ENCODE measurements around the gene SYNGR4. TPM values are rescaled to one million over a fixed set of nuclear protein-coding genes. Genes with fewer than 3 reads are reported as not detected.
A peak's percentile ranks its signal among the peaks of the same experiment; 100 is the strongest.

The SYNGR4 gene
- total RNA-seq, 1 donor from 2014 or later, result not detected

DNA sequence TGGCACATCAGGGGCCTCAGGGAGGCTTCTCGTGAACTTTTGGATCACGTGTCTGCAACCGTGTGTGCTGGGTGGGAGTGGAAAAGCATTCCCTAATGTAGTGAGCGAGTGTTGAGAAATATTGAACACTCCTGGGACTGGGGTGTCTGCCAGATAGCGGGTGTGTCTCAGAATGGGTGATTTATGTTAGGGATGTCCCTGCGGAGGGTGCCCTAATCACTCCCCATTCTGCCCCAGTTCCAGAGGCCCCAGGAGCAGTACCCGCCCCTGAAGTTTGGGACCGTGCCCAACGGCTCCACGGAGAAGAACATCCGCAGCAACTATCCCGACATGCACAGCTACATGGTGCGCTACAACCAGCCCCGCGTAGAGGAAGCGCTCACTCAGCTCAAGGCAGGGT is 57.4 kb downstream of the SYNGR4 start:
- Mint-ChIP-seq H3K4me3 (ENCODE audit: unreplicated experiment) (no peak overlapping the region), H3K27me3 (ENCODE audit: unreplicated experiment) (no peaks in the 10 kb centered on the region), H3K27ac (ENCODE audit: unreplicated experiment) (no peak overlapping the region), H3K9me3 (ENCODE audit: unreplicated experiment) (no peaks in the 10 kb centered on the region), H3K36me3 (ENCODE audit: unreplicated experiment) (peaks cover 3% of the 10 kb centered on the region), H3K4me1 (ENCODE audit: unreplicated experiment) (peaks cover 23% of the 10 kb centered on the region)
- TF ChIP-seq, protein P1, sequence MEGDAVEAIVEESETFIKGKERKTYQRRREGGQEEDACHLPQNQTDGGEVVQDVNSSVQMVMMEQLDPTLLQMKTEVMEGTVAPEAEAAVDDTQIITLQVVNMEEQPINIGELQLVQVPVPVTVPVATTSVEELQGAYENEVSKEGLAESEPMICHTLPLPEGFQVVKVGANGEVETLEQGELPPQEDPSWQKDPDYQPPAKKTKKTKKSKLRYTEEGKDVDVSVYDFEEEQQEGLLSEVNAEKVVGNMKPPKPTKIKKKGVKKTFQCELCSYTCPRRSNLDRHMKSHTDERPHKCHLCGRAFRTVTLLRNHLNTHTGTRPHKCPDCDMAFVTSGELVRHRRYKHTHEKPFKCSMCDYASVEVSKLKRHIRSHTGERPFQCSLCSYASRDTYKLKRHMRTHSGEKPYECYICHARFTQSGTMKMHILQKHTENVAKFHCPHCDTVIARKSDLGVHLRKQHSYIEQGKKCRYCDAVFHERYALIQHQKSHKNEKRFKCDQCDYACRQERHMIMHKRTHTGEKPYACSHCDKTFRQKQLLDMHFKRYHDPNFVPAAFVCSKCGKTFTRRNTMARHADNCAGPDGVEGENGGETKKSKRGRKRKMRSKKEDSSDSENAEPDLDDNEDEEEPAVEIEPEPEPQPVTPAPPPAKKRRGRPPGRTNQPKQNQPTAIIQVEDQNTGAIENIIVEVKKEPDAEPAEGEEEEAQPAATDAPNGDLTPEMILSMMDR (IDR thresholded peaks at IDR 0.05), result no peak
- no peak for DNase-seq (ENCODE audit: extremely low spot score, unreplicated experiment)

DNA sequence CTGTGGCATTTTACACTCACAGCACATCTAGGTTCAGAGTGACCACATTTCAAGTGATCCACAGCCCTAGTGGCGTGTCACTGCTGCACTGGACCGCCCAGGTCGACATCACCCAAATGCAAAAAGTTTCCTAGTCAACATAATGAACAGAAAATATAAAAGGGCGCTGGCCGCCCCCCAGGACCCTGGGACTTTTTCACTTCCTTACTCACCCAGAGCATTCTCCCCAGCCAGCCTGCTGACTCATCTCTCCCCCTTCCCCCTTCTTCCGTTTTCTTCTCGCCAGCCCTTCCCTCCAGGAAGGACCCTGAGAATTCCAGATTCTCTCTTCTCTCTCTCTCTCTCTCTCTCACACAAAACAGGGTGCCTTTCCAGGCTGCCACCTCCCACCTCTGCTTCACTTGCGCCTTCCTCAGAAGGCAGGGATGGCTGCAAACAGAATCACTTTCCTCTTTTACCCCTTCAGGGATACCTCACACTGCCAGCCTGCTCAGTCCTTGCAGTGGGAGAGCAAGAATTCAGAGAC is 60.6 kb downstream of the SYNGR4 start:
- H3K4me3 Mint-ChIP-seq (ENCODE audit: unreplicated experiment), result peak overlapping the region; percentile 64
- no peaks in the 10 kb centered on the region for H3K9me3 Mint-ChIP-seq (ENCODE audit: unreplicated experiment)
- no peak for DNase-seq (ENCODE audit: extremely low spot score, unreplicated experiment)
- TF ChIP-seq, protein P1 (IDR thresholded peaks at IDR 0.05), result no peak
- no peaks in the 10 kb centered on the region for H3K27me3 Mint-ChIP-seq (ENCODE audit: unreplicated experiment)
- H3K27ac Mint-ChIP-seq (ENCODE audit: unreplicated experiment), result peak overlapping the region; percentile 97
- peaks cover 3% of the 10 kb centered on the region for H3K36me3 Mint-ChIP-seq (ENCODE audit: unreplicated experiment)
- peaks cover 17% of the 10 kb centered on the region for H3K4me1 Mint-ChIP-seq (ENCODE audit: unreplicated experiment)

Other genes with a start within 250 kb of the SYNGR4 start
- gene LIG1, start 194.0 kb upstream of the SYNGR4 start, total RNA-seq, result 19.0 and 23.0 TPM in 2 replicates
- gene ZSWIM9, start 193.7 kb upstream of the SYNGR4 start, total RNA-seq, result 5.7 and 6.6 TPM in 2 replicates
- 36.4 and 38.0 TPM in 2 replicates for gene CARD8, start 108.5 kb upstream of the SYNGR4 start, total RNA-seq
- gene ZNF114, start 94.3 kb upstream of the SYNGR4 start, total RNA-seq, result 0.97 and 0.99 TPM in 2 replicates
- gene EMP3, start 38.8 kb upstream of the SYNGR4 start, total RNA-seq, result 201 and 212 TPM in 2 replicates
- 9.1 and 12.3 TPM in 2 replicates for gene TMEM143, start 427 bp upstream of the SYNGR4 start, total RNA-seq
- gene KDELR1, start 27.2 kb downstream of the SYNGR4 start, total RNA-seq, result 267 and 275 TPM in 2 replicates
- 0.68 and 1.2 TPM in 2 replicates for gene GRIN2D, start 29.3 kb downstream of the SYNGR4 start, total RNA-seq
- 36.2 and 38.4 TPM in 2 replicates for gene GRWD1, start 81.6 kb downstream of the SYNGR4 start, total RNA-seq
- gene KCNJ14, start 91.2 kb downstream of the SYNGR4 start, total RNA-seq, result 0.86 and 1.6 TPM in 2 replicates
- gene CYTH2, start 105.0 kb downstream of the SYNGR4 start, total RNA-seq, result 92.1 and 107 TPM in 2 replicates
- gene LMTK3, start 147.5 kb downstream of the SYNGR4 start, total RNA-seq, result 0.32 and 0.39 TPM in 2 replicates
- gene SULT2B1, start 187.8 kb downstream of the SYNGR4 start, total RNA-seq, result not detected in 2 replicates
- not detected in 2 replicates for gene SPACA4, start 242.4 kb downstream of the SYNGR4 start, total RNA-seq